HEK293 (cell line): ENCODE measurements around the gene MRPL55.

ENCODE experiments used
- EGR2 ChIP-seq: fragments of 450-650 bp; formaldehyde crosslinking; IDR thresholded peaks from 2 replicates; pipeline ENCODE4 v1.5.1; 2016; ENCODE audit warnings: low read depth, missing biosample characterization, missing genetic modification characterization
- GLI2 ChIP-seq: fragments of 450-650 bp; formaldehyde crosslinking; IDR thresholded peaks from 2 replicates; pipeline ENCODE4; 2017; ENCODE audit warnings: missing biosample characterization, missing genetic modification characterization, low read depth, borderline replicate concordance
- IKZF3 ChIP-seq: fragments of 450-650 bp; IDR thresholded peaks from 2 replicates; pipeline ENCODE4 v1.5.0; 2018; ENCODE audit warnings: missing biosample characterization, mild to moderate bottlenecking, missing genetic modification characterization, moderate library complexity
- INSM2 ChIP-seq: fragments of 450-650 bp; formaldehyde crosslinking; IDR thresholded peaks from 2 replicates; pipeline ENCODE4 v1.5.1; 2016; ENCODE audit warnings: missing biosample characterization, missing genetic modification characterization
- KLF1 ChIP-seq: fragments of 450-650 bp; formaldehyde crosslinking; IDR thresholded peaks from 2 replicates; pipeline ENCODE4 v1.5.1; 2016; ENCODE audit warnings: missing biosample characterization, missing genetic modification characterization
- KLF16 ChIP-seq: fragments of 450-650 bp; formaldehyde crosslinking; IDR thresholded peaks from 2 replicates; pipeline ENCODE4 v1.5.1; 2017; ENCODE audit warnings: missing biosample characterization, missing genetic modification characterization
- KLF17 ChIP-seq: fragments of 450-650 bp; formaldehyde crosslinking; IDR thresholded peaks from 2 replicates; pipeline ENCODE4 v1.5.1; 2016; ENCODE audit warnings: missing biosample characterization, missing genetic modification characterization
- PATZ1 ChIP-seq: fragments of 450-650 bp; formaldehyde crosslinking; IDR thresholded peaks from 2 replicates; pipeline ENCODE4 v1.5.1; 2016; ENCODE audit warnings: missing biosample characterization, missing genetic modification characterization
- PBX3 ChIP-seq: sonication (generic); formaldehyde crosslinking; IDR thresholded peaks from 2 replicates; pipeline ENCODE4 v1.8.1; 2022; ENCODE audit warnings: mild to moderate bottlenecking, moderate library complexity, missing genetic modification reagents
- RBAK ChIP-seq: fragments of 450-650 bp; formaldehyde crosslinking; IDR thresholded peaks from 2 replicates; pipeline ENCODE4 v1.5.1; 2016; ENCODE audit warnings: missing biosample characterization, missing genetic modification characterization
- SALL2 ChIP-seq: fragments of 450-650 bp; formaldehyde crosslinking; IDR thresholded peaks from 2 replicates; pipeline ENCODE4 v1.5.0; 2017; ENCODE audit warnings: missing biosample characterization, mild to moderate bottlenecking, missing genetic modification characterization, borderline replicate concordance
- SP2 ChIP-seq: fragments of 450-650 bp; formaldehyde crosslinking; IDR thresholded peaks from 2 replicates; pipeline ENCODE4 v1.5.1; 2016; ENCODE audit warnings: missing biosample characterization, missing genetic modification characterization
- WT1 ChIP-seq: fragments of 450-650 bp; formaldehyde crosslinking; IDR thresholded peaks from 2 replicates; pipeline ENCODE4 v1.5.1; 2016; ENCODE audit warnings: missing biosample characterization, missing genetic modification characterization
- ZBTB10 ChIP-seq: fragments of 450-650 bp; formaldehyde crosslinking; IDR thresholded peaks from 2 replicates; pipeline ENCODE4 v1.5.1; 2016; ENCODE audit warnings: missing biosample characterization, missing genetic modification characterization
- ZEB2 ChIP-seq: fragments of 450-650 bp; formaldehyde crosslinking; IDR thresholded peaks from 2 replicates; pipeline ENCODE4 v1.5.1; 2016; ENCODE audit warnings: missing biosample characterization, missing genetic modification characterization
- ZFHX2 ChIP-seq: fragments of 450-650 bp; formaldehyde crosslinking; conservative IDR thresholded peaks from 2 replicates; pipeline ENCODE4 v1.5.1; 2016; ENCODE audit warnings: missing biosample characterization, missing genetic modification characterization
- ZFP41 ChIP-seq: fragments of 450-650 bp; formaldehyde crosslinking; IDR thresholded peaks from 2 replicates; pipeline ENCODE4 v1.5.1; 2016; ENCODE audit warnings: missing biosample characterization, missing genetic modification characterization, borderline replicate concordance
- ZNF155 ChIP-seq: fragments of 450-650 bp; formaldehyde crosslinking; IDR thresholded peaks from 2 replicates; pipeline ENCODE4 v1.5.1; 2016; ENCODE audit warnings: missing biosample characterization, missing genetic modification characterization
- ZNF157 ChIP-seq: fragments of 450-650 bp; formaldehyde crosslinking; IDR thresholded peaks from 2 replicates; pipeline ENCODE4 v1.5.1; 2016; ENCODE audit warnings: missing biosample characterization, missing genetic modification characterization
- ZNF223 ChIP-seq: fragments of 450-650 bp; formaldehyde crosslinking; IDR thresholded peaks from 2 replicates; pipeline ENCODE4 v1.5.1; 2016; ENCODE audit warnings: missing biosample characterization, missing genetic modification characterization
- ZNF23 ChIP-seq: fragments of 450-650 bp; formaldehyde crosslinking; IDR thresholded peaks from 2 replicates; pipeline ENCODE4 v1.5.1; 2016; ENCODE audit warnings: missing biosample characterization, missing genetic modification characterization, borderline replicate concordance
- ZNF248 ChIP-seq: fragments of 450-650 bp; formaldehyde crosslinking; IDR thresholded peaks from 2 replicates; pipeline ENCODE4 v1.5.1; 2017; ENCODE audit warnings: missing biosample characterization, missing genetic modification characterization
- ZNF391 ChIP-seq: fragments of 450-650 bp; formaldehyde crosslinking; IDR thresholded peaks from 2 replicates; pipeline ENCODE4 v1.5.1; 2016; ENCODE audit warnings: low read depth, missing biosample characterization, missing genetic modification characterization, borderline replicate concordance
- ZNF530 ChIP-seq: fragments of 450-650 bp; formaldehyde crosslinking; IDR thresholded peaks from 2 replicates; pipeline ENCODE4 v1.5.1; 2016; ENCODE audit warnings: low read depth, missing biosample characterization, missing genetic modification characterization
- ZNF580 ChIP-seq: fragments of 450-650 bp; formaldehyde crosslinking; IDR thresholded peaks from 2 replicates; pipeline ENCODE4 v1.5.1; 2016; ENCODE audit warnings: missing biosample characterization, missing genetic modification characterization
- ZNF600 ChIP-seq: fragments of 450-650 bp; formaldehyde crosslinking; IDR thresholded peaks from 2 replicates; pipeline ENCODE4 v1.5.1; 2016; ENCODE audit warnings: missing biosample characterization, missing genetic modification characterization
- ZNF692 ChIP-seq: fragments of 450-650 bp; formaldehyde crosslinking; IDR thresholded peaks from 2 replicates; pipeline ENCODE4 v1.5.1; 2016; ENCODE audit warnings: missing biosample characterization, missing genetic modification characterization
- ZNF785 ChIP-seq: fragments of 450-650 bp; formaldehyde crosslinking; IDR thresholded peaks from 2 replicates; pipeline ENCODE4 v1.5.1; 2016; ENCODE audit warnings: missing biosample characterization, missing genetic modification characterization
- ZNF792 ChIP-seq: fragments of 450-650 bp; formaldehyde crosslinking; IDR thresholded peaks from 2 replicates; pipeline ENCODE4 v1.5.1; 2016; ENCODE audit warnings: missing biosample characterization, missing genetic modification characterization
- ZSCAN23 ChIP-seq: fragments of 450-650 bp; formaldehyde crosslinking; IDR thresholded peaks from 2 replicates; pipeline ENCODE4 v1.5.1; 2016; ENCODE audit warnings: missing biosample characterization, missing genetic modification characterization
- ZSCAN30 ChIP-seq: fragments of 450-650 bp; IDR thresholded peaks from 2 replicates; pipeline ENCODE4 v1.5.1; 2018; ENCODE audit warnings: missing biosample characterization, mild to moderate bottlenecking, missing genetic modification characterization, moderate library complexity

MRPL55 gene

GRCh38 chr1:228149406-228150119 is 40.5 kb upstream of the MRPL55 start, which contains the start of gene GJC2 (continued):
- TF ChIP-seq KLF1 (peak; percentile 94), ZNF23 (no peak), ZNF248 (tag by site-specific recombination) (no peak), RBAK (tag by site-specific recombination) (no peak), ZNF530 (tag by site-specific recombination) (no peak), ZNF600 (tag by site-specific recombination) (no peak), ZBTB10 (tag by site-specific recombination) (no peak), SP2 (tag by site-specific recombination) (peak; percentile 48), ZNF223 (no peak), SALL2 (tag by site-specific recombination) (no peak), INSM2 (tag by site-specific recombination) (no peak), ZNF157 (tag by site-specific recombination) (no peak), ZFP41 (tag by site-specific recombination) (no peak), ZNF580 (no peak), ZNF692 (tag by site-specific recombination) (no peak), ZNF391 (tag by site-specific recombination) (no peak), ZSCAN30 (tag by site-specific recombination) (no peak), EGR2 (tag by site-specific recombination) (0 out of 2 replicates have a peak, but pooled peaks have one; percentile 50), PBX3 (CRISPR knock-in tag) (no peak), ZNF792 (tag by site-specific recombination) (no peak), ZNF785 (tag by site-specific recombination) (no peak), PATZ1 (tag by site-specific recombination) (no peak), KLF17 (tag by site-specific recombination) (0 out of 2 replicates have a peak, but pooled peaks have one; percentile 17), IKZF3 (tag by site-specific recombination) (no peak), GLI2 (no peak), ZSCAN23 (tag by site-specific recombination) (no peak), KLF16 (tag by site-specific recombination) (no peak), ZFHX2 (tag by site-specific recombination) (peak; percentile 21; the same call in 1 of the 2 replicates), ZNF155 (tag by site-specific recombination) (no peak), ZEB2 (tag by site-specific recombination) (no peak), WT1 (tag by site-specific recombination) (no peak)
